ENCODE measurements around the gene LMNA. TPM values are rescaled to one million over a fixed set of nuclear protein-coding genes. Genes with fewer than 3 reads are reported as not detected.

The LMNA gene
- polyA plus RNA-seq, 1 of the 3 experiments (the other 2 are of a cell fraction): 983 TPM

GRCh38 chr1:156112276-156113137 lies 2.0 kb upstream of the LMNA start:
- Histone ChIP-seq H3K4me1 (ENCODE audit: control insufficient read depth in 1 of 2, insufficient read depth in 2 of 2, low read depth in 1 of 2, low read length in 1 of 2) (peaks cover 16 to 31% of the 10 kb centered on the region in 2 experiments; a peak in 3 of 4 replicates), H2AFZ (ENCODE audit: low read depth) (no peak overlapping the region), H3K27ac (ENCODE audit: low read depth in 2 of 2, low read length in 1 of 2) (peak overlapping the region; percentile 93 to 100; a peak in 3 of 4 replicates), H3K9me2 (no peaks in the 10 kb centered on the region), H3K9me3 (no peaks in the 10 kb centered on the region), H3K79me2 (ENCODE audit: insufficient read depth) (peaks cover 40% of the 10 kb centered on the region), H3K27me3 (ENCODE audit: insufficient read depth) (no peaks in the 10 kb centered on the region), H3K36me3 (replicated peaks in 1 of 2; ENCODE audit: control insufficient read depth in 1 of 2, insufficient read depth in 2 of 2, low read length in 1 of 2) (peaks cover 0 to 17% of the 10 kb centered on the region in 2 experiments), H3K4me3 (ENCODE audit: low read depth in 2 of 2, low read length in 1 of 2) (no peak overlapping the region), H3F3A (replicated peaks; ENCODE audit: insufficient read depth) (peaks cover 42% of the 10 kb centered on the region), H4K20me1 (ENCODE audit: insufficient read depth) (peaks cover 29% of the 10 kb centered on the region), H3K9ac (peak overlapping the region; percentile 24; the same call in 1 of the 2 replicates), H3K4me2 (peak overlapping the region; percentile 95)
- 70% methylated on average over 8 of the region's 10 CpGs for WGBS (ENCODE audit: low lambda C conversion rate)
- no peak for DNase-seq
- TF ChIP-seq MXI1 (IDR thresholded peaks at IDR 0.05; ENCODE audit: low read depth, low read length): no peak
- no peak for TF ChIP-seq FOSL2 (IDR thresholded peaks at IDR 0.05; ENCODE audit: borderline replicate concordance, low read depth)
- TF ChIP-seq RFX5 (IDR thresholded peaks at IDR 0.05; ENCODE audit: low read length): no peak
- no peak for TF ChIP-seq POLR2AphosphoS5 (IDR thresholded peaks at IDR 0.05; ENCODE audit: low read depth, low read length)
- no peak for TF ChIP-seq ZBTB33 (IDR thresholded peaks at IDR 0.05; ENCODE audit: borderline replicate concordance, low read depth)
- CTCF ChIA-PET: interaction anchor here (0.9 to 40.5 kb wide), 6 partner anchors 11 to 113 kb away, joined by 4 to 1559 read pairs (median 10); partner anchors contain the start of gene MEX3A
- POLR2A ChIA-PET: interaction anchor here (2.0 to 2.3 kb wide), 2 partner anchors 8 to 10 kb away, joined by 6 to 8 read pairs; no protein-coding TSS in a partner anchor

DNA sequence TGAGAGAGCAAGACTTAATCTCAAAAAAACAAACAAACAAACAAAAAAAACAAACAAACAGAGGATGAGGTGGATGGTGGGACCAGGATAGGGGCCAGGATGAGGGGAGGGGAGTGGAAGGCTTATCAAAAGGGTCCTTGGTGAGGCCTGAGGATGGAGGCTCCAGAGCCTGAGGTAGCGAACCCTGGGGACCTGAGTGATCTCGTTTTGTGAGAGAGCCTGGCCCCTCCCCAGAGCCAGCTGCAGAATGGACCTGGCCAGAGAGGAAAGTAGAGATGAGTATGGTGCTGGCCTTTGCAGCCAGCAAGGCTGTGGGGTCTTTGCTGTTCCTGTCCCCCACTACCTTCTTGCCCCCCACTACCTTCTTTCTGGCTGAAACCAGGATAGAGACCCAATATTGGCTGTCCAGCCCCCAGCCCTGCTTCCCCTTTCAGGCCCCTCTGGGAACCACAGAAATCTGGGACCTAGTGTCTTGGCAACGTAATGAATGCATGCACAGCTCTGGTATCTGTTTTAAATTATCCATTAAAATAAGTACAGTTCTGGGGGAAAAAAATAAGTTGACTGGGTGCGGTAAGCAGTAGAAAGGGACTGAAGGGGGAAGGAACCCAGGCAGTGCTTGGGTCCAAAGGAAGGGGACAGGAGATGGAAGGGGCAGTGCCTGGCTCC lies 1.1 kb upstream of the LMNA start:
- peaks cover 38% of the 10 kb centered on the region for H4K20me1 ChIP-seq (ENCODE audit: insufficient read depth)
- H3K27ac ChIP-seq (ENCODE audit: low read depth in 2 of 2, low read length in 1 of 2): peak overlapping the region; percentile 93 to 100
- WGBS (ENCODE audit: low lambda C conversion rate): 27% methylated on average over 4 of the region's 4 CpGs
- ChIA-PET POLR2A (interaction anchor here (0.9 to 2.3 kb wide), 7 partner anchors 9 to 793 kb away, joined by 3 to 8 read pairs (median 5); partner anchors contain the start of genes MEX3A and RUSC1), CTCF (interaction anchor here (0.9 to 40.5 kb wide), 5 partner anchors 10 to 112 kb away, joined by 4 to 1559 read pairs (median 11); partner anchors contain the start of gene MEX3A)
- H3K9me2 ChIP-seq: no peaks in the 10 kb centered on the region
- peak overlapping the region; percentile 95 for H3K4me2 ChIP-seq
- H2AFZ ChIP-seq (ENCODE audit: low read depth): no peak overlapping the region
- H3K4me3 ChIP-seq (ENCODE audit: low read depth in 2 of 2, low read length in 1 of 2): peak overlapping the region; percentile 74 to 94; a peak in 3 of 4 replicates
- no peaks in the 10 kb centered on the region for H3K9me3 ChIP-seq
- H3K27me3 ChIP-seq (ENCODE audit: insufficient read depth): no peaks in the 10 kb centered on the region
- peaks cover 42% of the 10 kb centered on the region for H3F3A ChIP-seq (replicated peaks; ENCODE audit: insufficient read depth)
- DNase-seq: peak; percentile 50
- peak overlapping the region; percentile 100 for H3K9ac ChIP-seq
- peaks cover 19 to 38% of the 10 kb centered on the region in 2 experiments; a peak in 3 of 4 replicates for H3K4me1 ChIP-seq (ENCODE audit: control insufficient read depth in 1 of 2, insufficient read depth in 2 of 2, low read depth in 1 of 2, low read length in 1 of 2)
- peaks cover 0 to 26% of the 10 kb centered on the region in 2 experiments for H3K36me3 ChIP-seq (replicated peaks in 1 of 2; ENCODE audit: control insufficient read depth in 1 of 2, insufficient read depth in 2 of 2, low read length in 1 of 2)
- peaks cover 47% of the 10 kb centered on the region for H3K79me2 ChIP-seq (ENCODE audit: insufficient read depth)
- TF ChIP-seq TAF1 (IDR thresholded peaks at IDR 0.05; ENCODE audit: borderline replicate concordance, low read depth, low read length) (no peak), YY1 (IDR thresholded peaks at IDR 0.05; ENCODE audit: low read depth) (no peak), PBX3 (IDR thresholded peaks at IDR 0.05) (no peak), TEAD4 (IDR thresholded peaks at IDR 0.05; ENCODE audit: borderline replicate concordance, insufficient read depth) (no peak), MEF2A (IDR thresholded peaks at IDR 0.05; ENCODE audit: borderline replicate concordance, low read depth) (no peak), NFIC (IDR thresholded peaks at IDR 0.05; ENCODE audit: borderline replicate concordance) (no peak), GABPA (IDR thresholded peaks at IDR 0.05; ENCODE audit: low read depth) (no peak), FOXJ3 (CRISPR knock-in tag; IDR thresholded peaks at IDR 0.05) (no peak), CHD2 (IDR thresholded peaks at IDR 0.05; ENCODE audit: low read length, partially characterized antibody) (peak; percentile 33), EP300 (IDR thresholded peaks at IDR 0.05; ENCODE audit: borderline replicate concordance in 1 of 2, low read depth in 1 of 2, low read length in 1 of 2) (no peak), SIN3A (IDR thresholded peaks at IDR 0.05; ENCODE audit: borderline replicate concordance, low read depth, low read length) (no peak), TCF12 (IDR thresholded peaks at IDR 0.05) (peak; percentile 73), JUND (IDR thresholded peaks at IDR 0.05) (no peak), RXRA (IDR thresholded peaks at IDR 0.05; ENCODE audit: borderline replicate concordance, low read depth) (no peak), RCOR1 (IDR thresholded peaks at IDR 0.05; ENCODE audit: low read length) (0 out of 2 replicates have a peak, but pooled peaks have one; percentile 22)
- TF ChIP-seq, protein P1, sequence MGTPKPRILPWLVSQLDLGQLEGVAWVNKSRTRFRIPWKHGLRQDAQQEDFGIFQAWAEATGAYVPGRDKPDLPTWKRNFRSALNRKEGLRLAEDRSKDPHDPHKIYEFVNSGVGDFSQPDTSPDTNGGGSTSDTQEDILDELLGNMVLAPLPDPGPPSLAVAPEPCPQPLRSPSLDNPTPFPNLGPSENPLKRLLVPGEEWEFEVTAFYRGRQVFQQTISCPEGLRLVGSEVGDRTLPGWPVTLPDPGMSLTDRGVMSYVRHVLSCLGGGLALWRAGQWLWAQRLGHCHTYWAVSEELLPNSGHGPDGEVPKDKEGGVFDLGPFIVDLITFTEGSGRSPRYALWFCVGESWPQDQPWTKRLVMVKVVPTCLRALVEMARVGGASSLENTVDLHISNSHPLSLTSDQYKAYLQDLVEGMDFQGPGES (IDR thresholded peaks at IDR 0.05; ENCODE audit: low read depth, low read length): no peak
- TF ChIP-seq, protein P2, sequence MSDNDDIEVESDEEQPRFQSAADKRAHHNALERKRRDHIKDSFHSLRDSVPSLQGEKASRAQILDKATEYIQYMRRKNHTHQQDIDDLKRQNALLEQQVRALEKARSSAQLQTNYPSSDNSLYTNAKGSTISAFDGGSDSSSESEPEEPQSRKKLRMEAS (IDR thresholded peaks at IDR 0.05; ENCODE audit: low read depth): no peak

All from SK-N-SH (cell line).